GM08714 (cell line): ENCODE data around the gene BFSP2.

Source experiments
- H3K4me3 ChIP-seq: fragments of 200-500 bp; sonication (Bioruptor generic); 2 replicates; pipeline ENCODE4 v1.5.1; 2014; ENCODE audit warnings: mild to moderate bottlenecking, low read length, inconsistent platforms
- ZNF274 ChIP-seq: IDR thresholded peaks from 2 replicates; pipeline ENCODE4 v1.6.1; 2012; ENCODE audit warnings: mild to moderate bottlenecking, low read depth, low read length

Gene BFSP2

GRCh38 chr3:133424937-133425869 is 25.3 kb downstream of the BFSP2 start:
- no peak for TF ChIP-seq ZNF274

GRCh38 chr3:133425898-133426297 is 26.0 kb downstream of the BFSP2 start:
- no peak for TF ChIP-seq ZNF274
- no peak overlapping the region for H3K4me3 ChIP-seq

More at GRCh38 chr3:133424937-133425869, 25.3 kb downstream of the BFSP2 start:
- no peak overlapping the region for H3K4me3 ChIP-seq

DNA sequence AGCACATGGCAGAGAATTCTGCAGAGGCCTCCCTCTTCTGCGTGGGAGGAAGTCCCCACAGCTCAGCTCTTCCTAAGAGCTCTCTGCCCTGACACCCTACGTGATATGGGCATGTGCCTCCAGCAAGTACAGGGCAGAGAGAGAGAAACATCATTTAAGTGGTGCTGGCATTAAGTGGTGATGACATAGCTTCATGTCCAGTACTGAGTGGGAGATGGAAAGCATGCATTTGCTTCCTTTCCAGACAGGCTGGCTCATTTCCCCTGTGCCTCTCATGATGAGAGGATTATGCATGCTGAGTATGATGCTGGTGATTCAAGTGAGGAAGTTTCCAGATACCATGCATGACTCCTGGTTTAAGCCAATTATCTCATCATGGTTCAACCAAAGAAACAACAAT is 26.9 kb downstream of the BFSP2 start:
- no peak overlapping the region for H3K4me3 ChIP-seq
- no peak for TF ChIP-seq ZNF274

DNA sequence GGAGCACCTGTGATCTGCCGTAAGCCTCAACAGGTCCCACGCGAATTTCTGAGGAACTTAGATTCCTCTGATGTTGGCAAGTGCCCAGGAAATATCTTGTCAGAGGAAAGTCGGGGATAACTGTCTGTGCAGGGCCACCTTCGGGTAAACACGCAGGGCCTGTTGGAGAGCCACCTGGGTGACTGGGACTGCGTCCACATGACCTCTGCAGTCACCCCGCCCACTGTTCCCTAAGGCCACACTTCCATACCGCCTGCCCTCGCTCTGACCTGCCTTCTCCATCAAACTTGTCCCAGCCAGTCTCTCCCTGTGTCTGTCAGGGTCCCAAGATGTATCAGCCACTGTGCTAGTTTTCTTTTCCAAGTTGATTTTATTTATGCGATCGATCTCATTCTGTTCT is 28.7 kb downstream of the BFSP2 start:
- no peak overlapping the region for H3K4me3 ChIP-seq
- no peak for TF ChIP-seq ZNF274

- no peak overlapping the region for H3K4me3 ChIP-seq
- TF ChIP-seq ZNF274 = no peak
These were observed 29.2 kb downstream of the BFSP2 start for GRCh38 chr3:133429063-133429462.

DNA sequence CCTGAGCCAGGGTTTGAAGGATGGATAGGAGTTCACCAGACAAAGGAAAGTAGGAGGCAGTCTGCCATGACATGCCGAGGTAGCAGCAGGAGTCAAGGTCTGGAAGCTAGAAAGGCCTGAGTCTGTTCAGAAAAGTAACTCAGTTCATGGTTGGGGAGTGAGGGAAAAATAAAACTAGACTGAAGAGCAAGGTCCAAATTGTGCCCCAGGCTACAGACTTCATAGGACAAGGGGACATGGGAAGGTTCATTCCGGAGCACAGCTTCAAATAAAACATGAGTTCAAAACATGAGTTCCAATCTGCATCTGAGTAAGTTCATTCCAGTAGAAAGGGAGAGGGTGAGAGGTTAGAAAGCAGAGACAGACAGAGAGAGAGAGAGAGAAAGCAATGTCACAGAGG is 39.7 kb downstream of the BFSP2 start:
- TF ChIP-seq ZNF274 = no peak
- H3K4me3 ChIP-seq = no peak overlapping the region

DNA sequence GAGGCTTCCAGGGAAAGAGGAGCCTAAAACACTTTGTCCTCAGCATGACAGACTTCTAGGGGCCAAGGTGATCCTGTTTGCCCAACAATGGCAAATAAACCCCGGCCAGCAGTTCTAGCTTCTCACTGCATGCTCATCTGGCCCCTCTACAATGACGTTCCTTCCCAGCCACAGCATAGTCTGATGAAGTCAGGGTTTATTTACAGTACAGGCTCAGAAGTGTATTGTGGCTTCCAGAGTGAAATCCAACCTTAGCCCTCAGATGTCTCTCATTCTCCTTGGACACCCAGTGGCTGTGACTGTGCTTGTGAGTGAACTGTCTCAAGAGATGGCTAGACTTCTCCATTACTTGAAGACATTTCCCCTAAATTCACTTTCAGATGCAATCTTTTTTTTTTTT is 40.8 kb downstream of the BFSP2 start:
- TF ChIP-seq ZNF274 = no peak
- H3K4me3 ChIP-seq = no peak overlapping the region

DNA sequence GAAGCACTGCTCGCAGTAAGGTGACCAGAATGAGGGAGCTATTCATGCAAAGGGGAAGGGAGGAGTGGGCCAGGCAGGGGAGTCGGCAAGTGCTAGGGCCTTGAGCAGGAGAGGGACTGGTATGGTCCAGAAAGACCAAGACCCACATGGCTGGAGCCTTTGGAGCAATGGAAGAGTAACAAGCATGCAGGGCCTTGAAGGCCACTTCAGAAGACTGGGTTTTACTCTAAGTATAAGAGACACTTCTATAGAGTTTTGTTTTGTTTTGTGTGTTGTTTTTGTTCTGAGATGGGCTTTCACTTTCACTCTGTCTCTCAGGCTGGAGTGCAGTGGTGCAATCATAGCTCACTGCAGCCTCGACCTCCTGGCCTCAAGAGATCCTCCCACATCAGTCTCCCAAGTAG is 42.0 kb downstream of the BFSP2 start:
- peak overlapping the region; percentile 48; the same call in 1 of the 2 replicates for H3K4me3 ChIP-seq
- TF ChIP-seq ZNF274 = no peak

DNA sequence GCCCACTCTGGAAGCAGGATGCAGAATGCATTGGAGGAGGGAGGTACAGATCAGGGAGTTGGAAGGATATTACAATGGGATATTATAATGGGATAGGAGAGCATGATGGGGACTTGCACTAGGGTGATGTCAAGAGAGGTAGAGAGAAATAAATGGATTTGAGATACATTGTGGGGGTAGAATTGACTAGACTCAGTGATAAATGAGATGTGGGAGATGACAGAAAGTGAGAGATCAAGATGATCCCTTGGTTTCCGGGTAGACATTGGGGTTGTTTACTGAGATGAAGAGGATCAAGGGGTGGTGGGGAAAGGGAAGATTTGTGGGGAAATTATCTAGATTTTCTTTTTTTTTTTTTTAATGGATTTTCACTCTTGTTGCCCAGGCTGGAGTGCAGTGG is 42.7 kb downstream of the BFSP2 start:
- TF ChIP-seq ZNF274 = no peak
- no peak overlapping the region for H3K4me3 ChIP-seq

DNA sequence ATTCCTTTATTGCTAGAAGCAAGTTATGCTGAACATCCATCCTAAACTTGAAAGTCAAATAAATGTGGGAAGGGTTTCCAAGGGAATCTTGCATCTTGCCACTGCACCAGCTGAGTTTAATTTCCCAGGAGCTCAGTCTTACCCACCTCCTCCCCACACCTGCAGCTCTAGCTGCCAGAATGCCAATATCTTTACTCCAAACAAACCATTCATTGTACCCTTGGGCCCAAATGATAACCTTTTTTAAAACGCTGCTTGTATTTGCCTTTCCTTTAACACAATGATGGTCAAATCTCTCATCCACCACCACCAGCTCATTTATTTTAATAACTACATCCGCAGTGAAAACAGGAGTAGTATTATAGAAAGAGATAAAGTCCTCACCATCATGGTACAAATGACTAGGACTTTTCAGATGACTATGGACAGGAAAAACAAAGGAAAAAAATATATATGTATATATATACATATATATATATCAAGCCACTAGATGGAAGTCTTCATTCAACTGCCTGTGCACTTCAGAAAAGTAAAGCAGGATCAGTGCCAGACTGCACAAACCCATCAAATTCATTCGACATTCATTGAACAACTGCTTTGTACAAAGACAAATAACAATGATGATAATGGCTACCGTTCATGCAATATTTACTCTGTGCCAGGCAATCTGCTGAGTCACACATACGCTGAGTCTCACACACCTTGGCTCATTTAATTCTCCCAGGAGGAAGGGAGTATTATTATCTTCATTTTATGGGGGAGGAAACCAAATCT is 44.0 kb downstream of the BFSP2 start:
- TF ChIP-seq ZNF274 = no peak

DNA sequence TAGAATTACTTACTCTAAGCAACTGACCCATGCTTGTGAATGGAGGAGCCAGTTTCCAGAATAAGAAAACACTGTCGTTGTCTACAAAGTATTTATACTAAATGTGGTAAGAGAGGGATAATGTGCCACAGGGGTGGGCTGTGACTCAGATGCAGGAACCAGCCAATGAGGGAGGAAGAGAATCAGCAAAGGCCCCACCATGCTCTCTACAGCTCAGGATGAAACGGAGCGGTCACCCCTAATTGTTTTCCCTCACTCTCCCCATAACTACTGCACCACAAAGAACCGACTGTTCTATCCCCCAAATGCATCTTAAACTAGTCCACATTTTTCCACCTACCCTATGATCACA is 44.5 kb downstream of the BFSP2 start:
- TF ChIP-seq ZNF274 = no peak

More for the DNA sequence above, 44.0 kb downstream of the BFSP2 start:
- H3K4me3 ChIP-seq = no peak overlapping the region

GRCh38 chr3:133445108-133445507 is 45.3 kb downstream of the BFSP2 start:
- no peak for TF ChIP-seq ZNF274

More for the DNA sequence above, 44.5 kb downstream of the BFSP2 start:
- no peak overlapping the region for H3K4me3 ChIP-seq

DNA sequence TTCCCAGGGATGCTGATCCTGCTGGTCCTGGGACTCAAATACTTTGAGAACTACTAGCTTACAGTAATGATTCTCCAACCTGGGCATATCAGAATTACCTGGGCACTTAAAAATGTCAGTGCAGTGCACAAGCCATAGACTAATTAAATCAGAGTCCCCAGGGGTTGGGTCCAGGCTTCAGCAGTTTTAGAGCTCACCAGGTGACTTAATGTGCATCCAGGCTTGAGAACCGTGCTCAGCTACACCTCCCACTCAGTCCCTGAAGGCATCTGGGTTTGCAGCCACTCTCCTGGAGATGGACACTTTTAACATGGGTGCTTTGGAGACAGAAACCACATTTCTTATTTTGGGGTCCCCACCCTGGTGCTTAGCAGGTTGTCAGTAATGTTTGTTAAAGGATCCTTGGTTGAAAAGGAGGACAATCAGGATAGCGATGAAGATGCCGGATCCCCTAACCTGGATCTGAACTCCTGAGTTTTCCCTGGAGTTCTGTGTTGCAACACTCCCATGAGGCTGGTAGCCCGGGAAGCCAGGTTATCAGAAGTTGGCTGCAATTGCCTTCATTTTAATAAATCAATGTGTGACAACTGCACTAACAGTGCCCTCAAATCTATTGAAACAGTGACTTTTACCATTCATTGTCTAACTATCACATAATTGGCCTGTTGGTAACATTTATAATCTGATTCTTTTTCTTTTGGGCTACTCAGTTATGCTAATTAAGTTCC is 48.1 kb downstream of the BFSP2 start:
- peak overlapping the region; percentile 48; the same call in 1 of the 2 replicates for H3K4me3 ChIP-seq
- TF ChIP-seq ZNF274 = no peak

More at GRCh38 chr3:133445108-133445507, 45.3 kb downstream of the BFSP2 start:
- H3K4me3 ChIP-seq = no peak overlapping the region

DNA sequence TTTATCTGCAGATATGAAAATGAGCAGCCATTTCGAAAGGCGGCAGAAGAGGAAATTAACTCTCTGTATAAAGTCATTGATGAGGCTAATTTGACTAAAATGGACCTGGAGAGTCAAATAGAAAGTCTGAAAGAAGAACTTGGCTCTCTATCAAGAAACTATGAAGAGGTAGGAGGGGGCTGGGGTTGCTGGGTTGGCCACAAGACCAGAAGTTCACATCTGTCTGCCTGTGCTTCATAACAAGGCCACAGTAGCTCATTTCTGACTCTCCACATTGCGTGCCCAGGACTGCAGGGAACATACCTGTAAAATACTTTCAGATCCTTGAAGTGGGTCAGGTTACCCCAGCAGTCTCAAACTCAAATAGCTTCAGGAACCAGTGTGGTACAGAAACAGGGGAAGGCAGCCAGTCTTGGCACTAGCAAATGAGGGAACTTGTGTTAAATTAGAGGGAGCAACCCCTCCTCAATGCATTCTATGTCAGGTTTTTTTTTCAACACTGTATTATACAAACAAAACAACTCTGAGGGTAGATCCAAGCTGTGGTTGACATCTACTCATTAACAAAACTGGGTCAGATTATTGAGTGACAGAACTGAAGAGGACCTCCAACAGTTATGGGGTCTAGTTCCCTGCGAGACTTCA is 48.7 kb downstream of the BFSP2 start:
- TF ChIP-seq ZNF274 = no peak
- H3K4me3 ChIP-seq = peak overlapping the region; percentile 23; the same call in 1 of the 2 replicates
